Measurements from ENCODE around the gene UBE3B.

DNA sequence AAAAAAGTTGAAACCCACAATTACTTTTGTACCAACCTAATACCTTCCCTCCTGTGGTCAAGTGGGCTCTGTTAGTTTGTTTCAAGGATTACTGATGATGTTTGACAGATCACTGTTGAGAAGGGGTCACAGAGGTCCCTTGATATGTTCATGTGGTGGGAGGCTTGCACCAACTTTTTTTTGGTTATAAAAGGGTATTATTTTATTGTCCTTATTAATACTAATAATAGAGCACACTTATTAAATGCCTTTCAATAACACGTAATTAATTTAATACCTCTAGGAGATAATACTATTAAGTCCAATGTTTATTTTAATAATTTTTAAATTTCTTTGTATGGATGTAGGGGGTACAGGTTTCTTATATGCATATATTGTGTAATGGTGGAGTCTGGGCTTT is 4.4 kb downstream of the UBE3B start:
- TF ChIP-seq, protein P1, sequence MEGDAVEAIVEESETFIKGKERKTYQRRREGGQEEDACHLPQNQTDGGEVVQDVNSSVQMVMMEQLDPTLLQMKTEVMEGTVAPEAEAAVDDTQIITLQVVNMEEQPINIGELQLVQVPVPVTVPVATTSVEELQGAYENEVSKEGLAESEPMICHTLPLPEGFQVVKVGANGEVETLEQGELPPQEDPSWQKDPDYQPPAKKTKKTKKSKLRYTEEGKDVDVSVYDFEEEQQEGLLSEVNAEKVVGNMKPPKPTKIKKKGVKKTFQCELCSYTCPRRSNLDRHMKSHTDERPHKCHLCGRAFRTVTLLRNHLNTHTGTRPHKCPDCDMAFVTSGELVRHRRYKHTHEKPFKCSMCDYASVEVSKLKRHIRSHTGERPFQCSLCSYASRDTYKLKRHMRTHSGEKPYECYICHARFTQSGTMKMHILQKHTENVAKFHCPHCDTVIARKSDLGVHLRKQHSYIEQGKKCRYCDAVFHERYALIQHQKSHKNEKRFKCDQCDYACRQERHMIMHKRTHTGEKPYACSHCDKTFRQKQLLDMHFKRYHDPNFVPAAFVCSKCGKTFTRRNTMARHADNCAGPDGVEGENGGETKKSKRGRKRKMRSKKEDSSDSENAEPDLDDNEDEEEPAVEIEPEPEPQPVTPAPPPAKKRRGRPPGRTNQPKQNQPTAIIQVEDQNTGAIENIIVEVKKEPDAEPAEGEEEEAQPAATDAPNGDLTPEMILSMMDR (IDR thresholded peaks at IDR 0.05), result no peak
- no peak for TF ChIP-seq POLR2A (IDR thresholded peaks at IDR 0.05)
